GM21529 (cell line): ENCODE results near the gene USP54.

Experiments
- ATAC-seq: cut with Tn5 transposase; IDR thresholded peaks from one replicate; pipeline ENCODE4 v1.9.1; 2021; ENCODE audit not compliant: unreplicated experiment

The USP54 gene

GRCh38 chr10:73537288-73537687 is 53.9 kb downstream of the USP54 start:
- ATAC-seq, result no peak

GRCh38 chr10:73534857-73535256 is 56.3 kb downstream of the USP54 start:
- no peak for ATAC-seq

- ATAC-seq, result peak; percentile 68
Observed at GRCh38 chr10:73529089-73529832, 61.9 kb downstream of the USP54 start.

GRCh38 chr10:73522263-73522662 is 68.9 kb downstream of the USP54 start:
- ATAC-seq, result no peak

- no peak for ATAC-seq
Observed at GRCh38 chr10:73519336-73519735, 71.8 kb downstream of the USP54 start.

GRCh38 chr10:73517166-73517888 is 73.8 kb downstream of the USP54 start:
- ATAC-seq, result no peak

GRCh38 chr10:73512207-73512743 is 78.9 kb downstream of the USP54 start:
- ATAC-seq, result no peak

- ATAC-seq, result no peak
Observed at GRCh38 chr10:73509695-73510094, 81.4 kb downstream of the USP54 start.

GRCh38 chr10:73506491-73506890 is 84.7 kb downstream of the USP54 start:
- no peak for ATAC-seq

GRCh38 chr10:73506074-73506473 is 85.1 kb downstream of the USP54 start:
- ATAC-seq, result no peak

- ATAC-seq, result no peak
Observed at GRCh38 chr10:73503037-73503436, 88.1 kb downstream of the USP54 start.

GRCh38 chr10:73501651-73502050 is 89.5 kb downstream of the USP54 start:
- ATAC-seq, result no peak

GRCh38 chr10:73497623-73498022 is 93.5 kb downstream of the USP54 start:
- no peak for ATAC-seq

GRCh38 chr10:73495884-73496674 is 95.1 kb downstream of the USP54 start, which contains the start of gene PPP3CB:
TSS of gene PPP3CB (minus strand) at chr10:73496024. CDS start at chr10:73495889, 135 bp downstream.
- ATAC-seq, result peak; percentile 55

- peak; percentile 91 for ATAC-seq
Observed at GRCh38 chr10:73495226-73495883, 95.8 kb downstream of the USP54 start.

GRCh38 chr10:73494877-73495225 is 96.3 kb downstream of the USP54 start:
- ATAC-seq, result no peak

- no peak for ATAC-seq
Observed at GRCh38 chr10:73494213-73494612, 96.9 kb downstream of the USP54 start.

- no peak for ATAC-seq
Observed at GRCh38 chr10:73493781-73494180, 97.4 kb downstream of the USP54 start.

- ATAC-seq, result no peak
Observed at GRCh38 chr10:73486601-73487000, 104.5 kb downstream of the USP54 start.

GRCh38 chr10:73485320-73485719 is 105.8 kb downstream of the USP54 start:
- no peak for ATAC-seq

GRCh38 chr10:73480158-73480557 is 111.0 kb downstream of the USP54 start:
- ATAC-seq, result peak; percentile 74
